Measurements from ENCODE around the gene SACM1L.

Gene SACM1L

DNA sequence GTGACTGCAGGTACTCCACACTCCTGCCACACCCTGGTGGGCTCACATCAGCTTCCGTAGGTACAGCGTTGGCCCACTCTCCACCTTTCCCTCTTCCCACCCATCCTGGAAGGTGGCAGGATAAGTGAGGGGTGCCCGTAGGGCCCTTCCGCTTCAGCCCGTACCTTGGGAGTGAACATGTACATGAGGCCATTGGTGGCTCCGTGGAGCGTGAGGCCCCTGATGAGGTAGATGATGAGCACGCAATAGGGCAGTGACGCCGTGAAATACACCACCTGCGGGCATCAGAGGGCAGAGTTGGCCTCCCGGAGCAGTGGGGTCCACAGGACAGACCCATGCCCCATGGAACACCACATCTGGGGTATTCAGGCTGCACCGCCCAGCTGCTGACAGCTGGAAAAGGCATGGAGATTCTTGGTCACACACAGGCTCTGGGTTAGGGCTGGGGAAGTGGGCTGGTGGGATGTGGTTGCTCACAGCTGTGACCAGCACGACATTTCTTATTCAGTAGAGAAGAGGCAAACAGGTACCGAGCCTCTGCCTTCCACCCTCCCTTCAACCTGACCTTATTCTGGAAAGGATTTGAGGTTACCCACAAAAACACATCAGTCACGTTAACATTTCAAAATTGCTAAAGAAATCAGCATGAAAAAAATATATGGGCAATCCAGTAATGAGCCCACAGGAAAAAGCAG lies 83.3 kb downstream of the SACM1L start:
- DNase-seq, result peak; percentile 49

DNA sequence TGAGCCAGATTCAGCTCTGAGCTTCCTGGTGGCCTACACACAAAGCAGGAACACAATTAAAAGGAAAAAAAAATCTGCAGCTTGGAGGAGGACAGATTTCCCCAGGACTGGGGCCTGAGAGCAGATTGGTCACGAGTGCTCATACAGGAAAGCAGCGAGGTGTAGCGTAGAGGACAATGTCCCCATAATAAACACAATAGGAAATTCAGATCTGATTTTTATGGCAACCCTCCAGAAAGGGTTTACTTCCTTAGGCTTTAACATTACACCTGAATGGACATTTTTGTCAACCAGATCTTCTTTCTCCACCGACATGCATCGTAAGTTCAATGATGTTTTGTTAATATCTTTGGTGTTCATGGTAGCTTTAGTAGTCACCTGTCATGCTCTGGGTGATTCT lies 83.9 kb downstream of the SACM1L start:
- peak; percentile 7 for DNase-seq

DNA sequence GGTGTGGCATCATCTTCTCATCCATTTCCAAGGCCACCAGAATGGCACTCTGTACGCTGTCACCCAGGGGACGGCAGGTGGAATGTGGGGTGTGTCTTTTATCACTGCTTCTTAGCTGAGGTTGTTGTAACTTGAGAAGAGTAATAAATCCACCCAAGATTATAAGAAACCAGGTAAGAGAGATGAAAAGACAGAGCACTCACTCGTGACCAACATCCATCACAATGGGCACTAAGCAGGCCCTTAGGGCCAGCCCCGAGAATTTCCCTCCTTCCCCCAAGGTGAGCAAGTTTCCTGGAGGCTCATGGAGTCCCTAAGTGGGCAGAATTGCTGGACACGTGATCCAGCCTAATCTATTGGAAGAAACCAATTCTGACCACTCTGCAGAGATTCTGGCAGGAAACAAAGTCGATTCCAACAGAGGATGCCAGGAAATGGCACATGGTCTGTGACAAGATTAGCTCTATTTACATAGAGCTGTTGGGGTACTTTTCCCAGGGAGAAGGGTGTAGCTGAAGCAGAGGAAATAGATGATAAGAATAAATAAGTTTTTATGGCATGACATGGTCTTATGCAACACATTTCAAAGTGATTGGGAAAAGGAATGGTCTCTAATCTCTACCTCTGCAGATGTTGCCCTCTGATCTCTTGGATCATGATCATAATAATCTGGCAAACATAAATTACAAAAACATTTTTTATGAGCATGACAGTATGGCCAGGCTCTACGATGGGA lies 84.7 kb downstream of the SACM1L start:
- DNase-seq, result peak; percentile 10

DNA sequence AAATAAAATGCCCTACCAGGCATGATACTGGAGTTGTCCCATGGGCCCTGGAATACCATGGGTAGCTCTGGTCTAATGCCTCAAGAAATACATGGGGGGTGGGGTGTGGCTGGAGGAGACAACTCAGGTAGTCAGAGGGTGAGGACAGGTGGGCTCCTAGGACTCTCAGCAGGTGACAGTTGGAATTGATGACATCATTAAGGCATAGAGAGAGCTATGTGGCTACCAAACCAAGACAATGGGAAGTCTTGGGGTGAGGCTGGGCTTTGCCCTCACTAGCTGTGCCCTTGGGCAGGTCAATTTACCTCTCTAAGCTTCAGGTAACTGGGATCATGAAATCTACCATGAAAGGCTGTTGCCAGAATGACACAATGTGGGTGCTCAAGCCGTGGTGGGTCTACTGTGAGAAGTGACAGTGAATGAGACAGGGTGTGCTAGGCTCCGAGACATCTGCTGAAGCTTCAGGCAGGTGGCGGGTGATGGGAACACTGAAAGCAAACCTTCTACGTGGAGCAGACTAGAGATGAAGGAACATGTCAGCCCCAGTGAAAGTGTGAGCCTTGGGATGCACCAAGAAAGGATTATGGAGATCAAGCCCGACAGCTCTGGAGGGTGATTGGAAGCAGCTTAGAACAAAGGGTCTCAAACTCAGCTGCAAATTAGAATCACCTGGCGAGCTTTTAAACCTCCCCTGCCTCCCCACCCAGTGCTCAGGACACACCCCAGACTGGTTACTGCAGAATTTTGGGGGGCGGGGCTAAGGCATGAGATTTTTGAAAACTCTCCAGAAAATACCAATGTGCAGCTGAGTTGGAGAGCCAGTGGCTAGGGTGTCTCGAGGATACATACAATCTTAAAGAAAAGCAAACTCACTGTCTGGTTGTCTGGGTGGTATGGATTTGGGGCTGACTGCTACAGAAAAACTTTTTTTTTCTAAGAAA lies 85.7 kb downstream of the SACM1L start:
- DNase-seq, result peak; percentile 33

DNA sequence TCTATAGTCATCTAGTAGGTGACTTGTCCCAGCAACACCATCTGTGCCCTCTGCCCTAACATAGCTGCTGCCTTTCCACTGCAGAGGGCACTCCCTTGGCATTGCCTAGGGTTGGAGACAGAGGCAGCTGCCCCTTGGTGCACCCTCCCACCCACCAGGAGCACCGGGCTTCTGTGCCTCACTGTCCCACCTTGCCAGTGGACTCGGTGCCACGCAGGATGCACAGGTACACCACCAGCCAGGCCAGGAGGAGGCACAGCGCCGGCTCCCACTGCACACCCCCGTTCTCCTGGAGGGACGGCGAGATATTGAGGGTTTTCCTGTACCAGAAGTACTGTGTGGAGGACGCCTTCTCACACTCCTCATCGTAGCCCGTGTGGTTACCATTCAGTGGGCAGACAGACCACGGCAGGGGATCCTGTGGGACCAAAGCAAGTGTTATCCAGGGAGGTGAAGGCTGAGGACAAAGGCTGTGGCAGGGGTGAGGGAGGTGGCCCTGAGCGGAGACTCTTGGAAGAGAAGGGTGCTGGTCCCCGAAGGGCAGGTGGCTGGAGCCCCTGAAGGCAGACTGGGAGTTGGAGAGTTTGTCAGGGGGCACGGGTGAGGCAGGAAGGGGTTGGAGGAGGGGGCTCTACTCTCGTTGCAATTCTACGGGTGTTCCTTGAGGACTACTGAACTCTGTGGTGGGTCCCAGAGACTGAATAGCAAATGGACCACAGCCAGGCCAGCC lies 86.5 kb downstream of the SACM1L start:
- peak; percentile 42 for DNase-seq

DNA sequence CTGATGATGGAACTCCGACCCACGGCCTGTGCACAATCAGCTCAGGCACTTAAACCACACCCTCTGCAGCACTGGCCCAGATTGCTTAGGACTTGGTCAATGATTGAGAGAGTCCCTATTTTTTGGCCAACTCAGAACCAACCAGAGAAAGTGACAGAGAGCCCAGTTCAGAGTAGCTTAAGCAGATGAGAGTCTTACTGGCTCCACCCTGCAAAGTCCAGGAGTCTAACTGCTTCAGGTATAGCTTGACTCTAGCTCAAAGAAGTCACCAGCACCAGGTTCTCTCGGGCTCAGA lies 87.1 kb downstream of the SACM1L start:
- no peak for DNase-seq

DNA sequence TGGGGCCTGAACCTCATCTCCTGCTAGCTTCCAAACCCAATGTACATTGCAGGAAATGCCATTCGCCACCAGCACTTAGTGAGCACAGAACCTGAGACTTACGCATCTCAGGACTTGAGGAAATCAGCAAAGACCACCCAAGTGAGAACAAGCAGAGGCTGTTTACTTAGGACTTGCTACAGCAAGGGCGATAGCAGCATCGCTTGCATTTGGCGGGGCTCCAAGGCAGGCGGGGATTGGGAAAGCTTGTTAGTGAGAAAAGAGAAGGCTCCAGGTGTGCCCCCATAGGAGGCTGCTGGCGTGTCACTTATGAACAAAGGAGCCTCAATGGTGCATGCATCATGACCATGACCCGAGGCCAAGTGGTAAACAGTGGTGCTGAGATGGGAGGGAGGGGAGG lies 87.4 kb downstream of the SACM1L start:
- DNase-seq, result no peak

DNA sequence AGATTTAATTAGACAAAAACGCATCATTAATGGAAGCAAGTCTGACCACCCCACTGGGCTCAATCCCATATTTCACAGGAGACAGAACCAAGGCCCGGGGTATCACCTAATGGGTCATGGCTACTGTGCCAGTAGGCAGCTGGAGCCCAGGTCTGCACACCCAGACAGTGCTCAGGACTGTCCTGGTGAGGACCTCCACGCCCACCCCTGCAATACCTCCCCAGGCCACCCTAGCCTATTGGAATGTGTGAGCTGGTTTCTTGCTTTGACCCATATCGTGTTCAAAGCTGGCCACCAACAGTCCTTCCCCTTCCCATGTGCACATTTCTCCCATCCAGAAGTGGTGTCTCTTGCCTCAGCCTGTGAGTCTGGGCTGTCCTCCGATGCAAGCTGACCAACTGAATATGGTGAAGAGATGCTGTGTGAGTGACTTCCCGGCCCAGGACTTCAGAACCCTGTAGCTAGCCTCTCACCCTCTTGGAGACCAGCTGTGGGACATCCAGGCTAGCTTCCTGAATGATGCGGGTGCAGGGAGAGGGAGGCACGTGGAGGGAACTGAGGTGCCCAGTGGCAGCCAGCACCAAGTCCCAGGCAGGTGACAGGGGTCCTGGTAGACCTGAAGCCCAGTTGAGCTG lies 88.0 kb downstream of the SACM1L start:
- DNase-seq, result peak; percentile 34

DNA sequence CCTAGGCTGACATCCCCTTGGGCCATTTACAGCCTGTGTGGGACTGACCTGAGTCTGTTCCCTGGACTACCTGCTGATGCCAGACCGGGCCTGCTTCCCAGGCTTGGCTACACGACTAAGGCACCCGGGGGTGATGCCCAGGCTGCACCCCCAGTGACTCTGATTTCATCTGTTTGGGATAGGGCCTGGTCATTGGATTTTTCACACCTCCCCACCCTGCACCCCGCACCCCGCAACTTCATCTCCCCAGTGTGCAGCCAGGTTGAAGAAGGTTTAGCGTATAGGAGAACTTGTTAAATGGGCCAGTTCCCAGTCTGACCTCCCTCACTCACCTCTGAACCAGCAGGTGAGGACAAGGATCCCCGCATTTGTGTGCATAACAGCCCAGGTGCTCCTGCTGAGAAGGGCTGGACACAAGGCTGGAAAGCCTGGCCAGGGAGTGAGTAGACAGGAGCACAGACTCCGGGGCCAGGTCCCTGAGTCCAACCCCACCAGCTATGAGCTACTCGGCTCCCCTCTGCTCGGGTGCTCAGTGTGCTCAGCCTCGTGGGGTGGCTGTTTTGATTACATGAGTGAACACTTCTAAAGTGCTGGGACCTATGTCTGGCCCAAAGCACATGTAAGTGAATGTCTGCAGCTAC lies 88.7 kb downstream of the SACM1L start:
- peak; percentile 40 for DNase-seq

DNA sequence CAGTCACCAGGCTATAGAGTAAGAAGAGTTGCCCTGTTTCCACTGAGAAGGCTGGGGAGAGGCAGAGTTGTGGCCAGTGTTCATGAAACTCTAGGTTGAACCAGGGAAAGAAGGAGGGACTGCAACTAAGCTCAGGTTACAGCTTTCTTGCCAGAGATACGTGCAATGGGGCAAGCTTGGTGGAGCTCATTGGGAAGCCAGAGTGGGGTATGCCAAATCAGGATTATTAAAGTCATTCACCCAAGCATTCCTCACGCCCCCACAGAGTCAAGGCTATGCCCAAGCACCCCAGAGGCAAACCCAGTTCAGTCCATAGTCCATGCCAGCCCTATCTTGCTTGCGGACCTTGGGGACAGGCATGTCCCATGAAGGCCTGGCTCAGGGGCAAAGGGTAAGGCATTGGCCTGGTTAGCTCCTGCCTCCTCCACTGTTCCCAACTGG lies 89.6 kb downstream of the SACM1L start:
- peak; percentile 23 for DNase-seq

DNA sequence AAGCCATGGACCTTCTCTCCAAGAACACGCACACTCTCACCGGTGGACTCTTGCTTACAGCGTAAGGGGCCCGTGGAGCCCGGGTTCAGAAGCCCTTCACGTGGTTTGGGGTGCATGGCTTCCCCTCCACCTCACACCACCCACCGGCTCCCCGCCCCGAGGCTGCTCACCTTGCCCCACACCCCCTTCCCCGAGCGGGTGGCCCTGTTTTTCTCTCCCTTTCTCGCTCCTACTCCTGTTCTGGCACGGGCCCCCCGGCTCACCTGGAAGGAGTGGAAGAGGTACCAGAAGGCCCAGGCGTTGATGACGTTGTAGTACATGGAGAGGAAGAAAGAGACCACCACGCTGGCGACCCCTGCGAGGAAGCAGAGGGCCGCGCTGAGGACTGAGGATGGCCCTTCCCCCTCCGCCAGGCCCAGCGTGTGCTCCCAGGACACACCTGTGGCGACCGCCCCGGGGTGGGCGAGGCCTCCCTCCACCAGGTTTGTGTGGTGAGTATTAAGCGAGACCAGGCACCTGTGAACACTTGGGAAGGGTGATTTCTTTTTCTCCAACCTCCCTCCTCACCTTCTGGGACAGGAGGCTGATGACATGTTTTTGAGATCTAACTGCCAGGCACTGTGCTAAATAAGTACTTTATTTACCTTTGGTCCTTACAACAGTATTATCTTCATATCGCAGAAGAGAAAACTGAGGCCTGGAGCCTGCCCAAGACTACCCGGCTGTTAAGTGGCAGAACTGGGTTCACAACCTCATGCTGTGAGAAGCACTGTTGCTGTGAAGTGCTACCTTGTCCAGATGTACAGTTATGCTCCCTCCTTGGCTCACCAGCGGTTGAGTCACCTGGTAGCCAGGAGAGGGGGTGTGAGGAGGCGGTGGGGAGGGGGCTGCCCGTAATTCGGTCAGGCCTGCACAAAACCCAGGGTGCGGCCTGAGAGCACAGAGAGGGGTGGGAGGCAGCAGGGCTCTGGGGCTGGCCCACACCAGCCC lies 90.8 kb downstream of the SACM1L start:
- peak; percentile 36 for DNase-seq

DNA sequence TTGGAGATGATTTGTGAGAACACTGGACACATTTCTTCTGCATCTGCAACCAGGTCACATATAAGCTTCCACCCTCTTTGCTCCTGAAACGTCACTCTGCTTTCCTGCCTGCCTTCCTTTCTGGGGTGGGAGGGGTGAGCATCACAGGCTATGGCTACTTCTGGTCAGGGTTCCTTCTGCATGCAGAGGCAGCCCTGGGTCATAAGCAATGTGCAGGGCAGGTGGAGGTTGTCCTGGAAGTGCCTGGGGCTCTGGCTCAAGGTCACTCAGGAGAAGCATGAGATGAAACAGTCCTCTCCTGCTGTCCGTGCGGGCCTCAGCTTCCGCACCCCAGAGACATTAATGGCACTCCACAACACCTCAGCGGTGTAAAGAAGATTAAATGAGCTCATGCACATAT lies 92.1 kb downstream of the SACM1L start:
- DNase-seq, result peak; percentile 15

DNA sequence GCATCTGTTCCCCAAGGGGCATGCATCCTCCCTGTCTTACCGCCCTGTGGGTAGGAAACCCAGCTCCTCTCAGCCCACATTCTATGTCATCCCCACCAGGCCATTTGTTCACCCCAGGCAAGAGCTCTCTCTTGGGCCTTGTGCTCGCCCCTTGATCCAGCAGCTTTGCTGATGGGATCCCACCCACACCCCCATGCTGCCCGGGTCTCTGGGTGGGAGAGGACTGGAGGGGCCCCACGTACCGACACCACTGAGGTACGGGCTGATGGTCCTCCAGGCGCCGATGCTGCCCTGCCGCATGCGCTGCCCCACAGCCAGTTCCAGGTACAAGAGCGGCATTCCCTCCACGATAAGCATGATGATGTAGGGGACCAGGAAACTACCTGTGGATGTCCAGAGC lies 92.6 kb downstream of the SACM1L start:
- DNase-seq, result peak; percentile 17

DNA sequence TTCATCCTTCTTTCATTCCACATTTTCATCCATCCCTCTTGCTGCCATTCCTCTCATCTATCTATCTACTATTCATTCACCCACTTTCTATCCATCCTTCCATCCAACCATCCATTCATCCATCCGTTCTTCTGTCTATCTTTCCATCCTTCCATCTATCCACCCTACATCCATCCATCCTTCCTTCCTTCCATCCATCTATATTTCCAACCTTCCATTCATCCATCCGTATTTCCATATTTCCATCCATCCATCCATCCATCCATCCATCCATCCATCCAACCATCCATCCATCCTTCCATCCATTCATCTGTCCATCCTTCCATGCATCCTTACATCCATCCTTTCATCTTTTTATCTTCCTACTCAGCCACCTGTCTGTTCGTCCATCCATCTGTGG lies 93.2 kb downstream of the SACM1L start:
- no peak for DNase-seq

DNA sequence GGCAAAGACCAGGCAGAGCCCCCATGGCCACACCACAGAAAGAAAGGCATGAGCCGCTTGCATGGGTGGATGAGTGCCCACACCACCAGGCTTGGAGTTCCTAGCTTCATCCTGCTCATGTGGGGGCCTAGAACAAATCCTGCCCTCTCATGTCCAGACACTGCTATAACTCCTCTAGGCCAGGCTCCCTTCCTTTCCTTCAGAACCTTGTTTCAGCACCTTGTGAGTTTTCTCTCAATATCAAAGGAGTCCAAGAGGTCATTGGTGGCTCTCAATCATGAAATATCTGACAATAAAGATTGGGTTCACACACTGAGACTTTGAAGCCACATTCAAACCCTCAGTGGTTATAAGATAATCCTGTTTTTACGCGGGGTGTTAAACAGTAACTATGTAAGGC lies 94.5 kb downstream of the SACM1L start:
- no peak for DNase-seq

DNA sequence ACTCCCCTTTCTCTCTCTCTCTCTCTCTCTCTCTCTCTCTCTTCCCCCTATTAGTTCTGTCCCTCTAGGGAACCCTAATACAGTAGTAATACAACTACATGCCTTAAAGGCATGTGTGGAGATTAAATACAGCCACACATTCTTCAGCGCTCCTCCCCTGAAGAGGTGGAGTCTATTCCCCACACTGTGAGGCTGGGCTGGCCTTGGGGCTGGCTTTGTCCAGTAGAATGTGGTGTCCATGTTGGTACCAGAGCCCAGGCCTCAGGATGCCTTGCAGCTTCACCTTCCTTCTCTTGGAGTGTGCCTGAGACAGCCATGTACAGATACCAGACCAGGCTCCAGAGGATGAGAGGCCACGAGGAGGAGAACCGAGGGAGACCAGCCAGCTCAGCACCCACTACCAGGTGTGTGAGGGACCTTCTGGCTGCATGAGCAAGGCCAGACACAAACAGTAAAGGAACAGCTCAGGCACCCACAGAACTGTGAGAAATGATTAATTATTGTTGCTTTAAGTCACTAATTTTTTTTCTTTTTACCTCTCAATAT lies 96.5 kb downstream of the SACM1L start:
- peak; percentile 34 for DNase-seq

DNA sequence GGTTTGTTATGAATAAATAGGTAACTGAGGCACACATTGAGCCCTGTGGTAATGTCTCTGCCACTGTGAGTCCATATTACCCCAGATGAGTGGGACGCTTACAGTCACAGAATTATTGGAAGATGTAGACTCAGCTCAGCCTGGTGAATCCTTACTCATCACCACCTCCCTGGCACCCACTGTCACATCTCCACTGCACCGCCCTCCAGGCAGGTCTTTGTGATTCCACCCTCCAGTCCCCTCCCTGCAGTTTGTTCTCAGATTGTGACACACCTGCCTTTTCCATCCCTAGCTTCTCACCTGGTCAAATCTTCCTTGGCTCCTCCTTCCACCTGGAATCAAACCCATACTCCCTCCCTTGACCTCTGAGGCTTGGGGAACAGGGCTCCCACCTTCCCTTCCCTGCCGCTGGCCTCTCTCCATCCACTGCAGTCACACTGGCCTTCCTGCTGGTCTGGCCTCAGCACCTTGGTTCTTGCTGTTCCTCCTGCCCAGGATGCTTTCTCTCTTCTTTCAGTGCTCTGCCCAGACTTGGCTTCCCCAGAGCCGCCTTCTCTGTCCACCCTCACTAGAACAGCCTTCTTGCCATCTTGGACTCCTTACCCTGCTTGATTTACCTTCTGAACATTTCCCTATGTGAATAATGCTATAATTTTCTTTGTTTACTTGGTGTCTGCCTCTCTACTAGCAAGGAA lies 97.8 kb downstream of the SACM1L start:
- peak; percentile 26 for DNase-seq

DNA sequence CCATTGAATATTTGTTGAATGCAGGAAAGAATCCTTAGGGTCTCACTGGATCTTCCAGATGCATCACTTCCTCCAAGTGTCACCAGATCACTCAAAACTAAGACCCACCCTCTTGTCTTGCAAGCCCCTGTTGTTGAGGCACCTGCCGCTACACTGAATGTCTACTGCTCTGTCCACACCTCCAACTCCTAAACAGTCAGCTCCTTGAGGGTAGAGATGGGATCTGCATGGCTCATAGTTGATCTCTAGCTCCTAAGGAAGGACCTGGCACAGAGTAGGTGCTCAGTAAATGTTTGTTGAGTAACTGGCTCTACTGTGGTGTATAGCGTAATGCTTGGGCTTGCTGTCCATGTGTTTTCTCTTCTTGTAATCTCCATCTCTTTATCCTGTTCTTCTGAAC lies 98.4 kb downstream of the SACM1L start:
- no peak for DNase-seq

DNA sequence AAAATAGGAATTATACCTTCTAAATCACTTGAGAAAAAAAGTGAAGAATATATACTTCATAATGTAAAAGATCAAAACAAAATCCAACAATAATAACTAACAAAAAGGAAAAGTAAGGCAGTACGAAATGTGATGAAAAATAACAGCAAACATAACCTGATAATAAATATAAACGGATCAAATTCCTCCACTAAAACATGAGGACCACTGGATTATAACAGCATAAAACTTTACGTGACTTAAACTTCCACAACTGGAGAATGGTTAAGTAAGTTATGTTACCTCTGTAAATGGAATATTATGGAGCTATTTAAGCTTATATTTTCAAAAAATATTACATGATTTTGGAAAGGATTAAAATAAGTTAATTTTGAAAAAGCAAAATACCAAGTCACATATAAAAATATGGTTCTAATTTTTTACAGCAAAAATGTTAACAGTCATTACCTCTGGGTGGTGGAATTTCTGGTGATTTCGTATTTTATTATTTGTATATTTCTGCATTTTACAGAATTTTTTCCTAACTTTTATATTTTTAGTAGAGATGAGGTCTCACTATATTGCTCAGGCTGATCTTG lies 100.1 kb downstream of the SACM1L start:
- DNase-seq, result no peak
